Measurements from ENCODE around the gene SLC25A3.

DNA sequence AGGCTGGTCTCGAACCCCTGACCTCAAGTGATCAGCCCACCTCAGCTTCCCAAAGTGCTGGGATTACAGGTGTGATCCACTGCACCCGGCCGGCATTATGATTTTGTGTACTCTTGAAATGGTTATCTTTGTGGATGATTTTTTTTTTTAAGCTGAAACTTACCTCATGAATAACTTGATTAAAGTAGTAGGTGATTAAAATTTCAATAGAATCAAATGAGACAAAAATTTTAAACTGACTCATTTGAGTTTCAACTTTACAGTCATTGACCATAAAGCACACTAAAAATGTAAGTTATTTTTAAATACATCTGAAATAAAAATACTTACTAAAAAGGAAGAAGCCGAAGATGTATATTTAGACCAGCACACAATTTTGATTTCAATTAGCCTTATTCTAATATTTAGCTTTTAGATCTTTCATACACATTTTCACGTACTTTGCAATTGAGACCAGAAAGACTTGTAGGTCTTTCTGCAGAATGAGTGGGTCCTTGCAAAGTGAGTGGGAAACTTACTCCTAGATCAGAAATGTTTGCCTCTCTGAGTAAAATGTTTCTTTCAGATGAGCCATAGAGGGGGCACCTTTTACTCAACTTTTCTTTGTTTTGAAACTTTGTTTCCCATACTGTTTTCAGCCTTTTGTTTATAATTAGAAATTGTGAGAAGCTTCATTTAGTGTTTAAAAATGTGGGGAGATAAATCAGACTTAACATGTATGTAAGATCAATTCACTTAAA is 43.9 kb upstream of the SLC25A3 start:
- TF ChIP-seq YY1 (IDR thresholded peaks at IDR 0.05; ENCODE audit: insufficient read depth, insufficient read length) (no peak), ZNF274 (IDR thresholded peaks at IDR 0.05; ENCODE audit: low read depth, low read length) (no peak), SUZ12 (IDR thresholded peaks at IDR 0.05; ENCODE audit: extremely low read depth, insufficient read depth, insufficient read length) (no peak)

Measured in NT2/D1 (cell line).